ENCODE results near the gene C10orf120.

DNA sequence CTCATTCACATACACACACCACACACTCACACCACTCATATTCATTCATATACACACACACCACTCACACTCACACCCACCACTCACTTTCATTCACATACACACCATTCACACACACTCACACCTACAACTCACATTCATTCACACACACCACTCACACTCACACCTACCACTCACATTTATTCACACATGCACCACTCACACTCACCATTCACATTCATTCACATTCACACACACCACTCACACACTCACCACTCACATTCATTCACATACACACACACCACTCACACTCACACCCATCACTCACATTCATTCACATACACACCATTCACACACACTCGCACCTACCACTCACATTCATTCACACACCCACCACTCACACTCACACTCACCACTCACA is 25.4 kb upstream of the C10orf120 start:
- TF ChIP-seq, protein P1, sequence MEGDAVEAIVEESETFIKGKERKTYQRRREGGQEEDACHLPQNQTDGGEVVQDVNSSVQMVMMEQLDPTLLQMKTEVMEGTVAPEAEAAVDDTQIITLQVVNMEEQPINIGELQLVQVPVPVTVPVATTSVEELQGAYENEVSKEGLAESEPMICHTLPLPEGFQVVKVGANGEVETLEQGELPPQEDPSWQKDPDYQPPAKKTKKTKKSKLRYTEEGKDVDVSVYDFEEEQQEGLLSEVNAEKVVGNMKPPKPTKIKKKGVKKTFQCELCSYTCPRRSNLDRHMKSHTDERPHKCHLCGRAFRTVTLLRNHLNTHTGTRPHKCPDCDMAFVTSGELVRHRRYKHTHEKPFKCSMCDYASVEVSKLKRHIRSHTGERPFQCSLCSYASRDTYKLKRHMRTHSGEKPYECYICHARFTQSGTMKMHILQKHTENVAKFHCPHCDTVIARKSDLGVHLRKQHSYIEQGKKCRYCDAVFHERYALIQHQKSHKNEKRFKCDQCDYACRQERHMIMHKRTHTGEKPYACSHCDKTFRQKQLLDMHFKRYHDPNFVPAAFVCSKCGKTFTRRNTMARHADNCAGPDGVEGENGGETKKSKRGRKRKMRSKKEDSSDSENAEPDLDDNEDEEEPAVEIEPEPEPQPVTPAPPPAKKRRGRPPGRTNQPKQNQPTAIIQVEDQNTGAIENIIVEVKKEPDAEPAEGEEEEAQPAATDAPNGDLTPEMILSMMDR (IDR thresholded peaks at IDR 0.05): no peak
- no peak for TF ChIP-seq POLR2A (IDR thresholded peaks at IDR 0.05)

Data from Peyer's patch (tissue), 4 donors.